HCT116 (cell line): ENCODE results near the gene ZNF618. TPM values are rescaled to one million over a fixed set of nuclear protein-coding genes. Genes with fewer than 3 reads are reported as not detected.

Experiments
- ATAC-seq: fragments of 200-7000 bp; cut with Tn5 transposase; 2 replicates; pipeline ENCODE4 v1.9.1; 2020; ENCODE audit warnings: mild to moderate bottlenecking, moderate library complexity
- BruUV-seq: library from RNA; stranded (reverse); fragments of 400-500 nt; replicated peaks from 2 replicates; lab custom pipeline; 2021; lab: Mats Ljungman, UMichigan
- CTCF ChIA-PET: fragments of 300-600 bp; sonication (Branson Sonifier 250); formaldehyde crosslinking; loops from one replicate; lab custom pipeline; 2021; ENCODE audit warnings: antibody characterized with exemption; lab: Charles Lee
- POLR2A ChIA-PET: fragments of 300-600, 350-600 bp; sonication (Branson Sonifier 250); formaldehyde crosslinking; loops from one replicate; lab custom pipeline; 2021; ENCODE audit warnings: antibody characterized with exemption; lab: Charles Lee
- RAD21 ChIA-PET, 2 experiments: fragments of 300-600 bp; sonication (Branson Sonifier 250); formaldehyde crosslinking; loops; one replicate each; lab custom pipeline; 2023; ENCODE audit warnings: low total read pairs in 2 of 2; ENCODE audit not compliant: uncharacterized antibody in 2 of 2, unreplicated experiment in 2 of 2, low non-redundant PET in 1 of 2; lab: Charles Lee
- DNase-seq: peaks from one replicate; pipeline ENCODE4 v3.0.0-alpha.2; 2010; ENCODE audit warnings: low read depth, low spot score
- H2AFZ ChIP-seq: fragments of 200-600 bp; shearing (Covaris generic), sonication (generic); 2 replicates; pipeline ENCODE4 v1.6.1; 2017; ENCODE audit warnings: low read depth, mixed run types, mixed read lengths, antibody characterized with exemption, low read length; ENCODE audit not compliant: poor library complexity, severe bottlenecking
- H3K27ac ChIP-seq: 2 replicates; pipeline ENCODE4 v1.5.1; 2012; ENCODE audit warnings: low read depth, low read length
- H3K27me3 ChIP-seq: fragments of 200-600 bp; sonication (generic); 2 replicates; pipeline ENCODE4 v1.6.1; 2016; ENCODE audit warnings: mixed run types, low read length, mixed read lengths; ENCODE audit not compliant: insufficient read depth
- H3K36me3 ChIP-seq, 2 experiments: fragments of 200-500 bp in 1 of 2; fragments of 200-600 bp in 1 of 2; sonication (Bioruptor generic) in 1 of 2; sonication (generic) in 1 of 2; 2 replicates each; pipeline versions ENCODE4 v1.5.1 to v1.6.1; 2014 to 2016; ENCODE audit warnings: low read length in 2 of 2, inconsistent platforms in 1 of 2, mixed read lengths in 1 of 2, mixed run types in 1 of 2; ENCODE audit not compliant: insufficient read depth in 2 of 2, control insufficient read depth in 1 of 2
- H3K4me1 ChIP-seq, 2 experiments: fragments of 200-600 bp in 1 of 2; sonication (generic) in 1 of 2; 2 replicates each; pipeline versions ENCODE4 v1.5.1 to v1.6.1; 2012 to 2017; ENCODE audit warnings: low read length in 2 of 2, inconsistent platforms in 1 of 2, mild to moderate bottlenecking in 1 of 2, mixed read lengths in 1 of 2, mixed run types in 1 of 2, moderate library complexity in 1 of 2; ENCODE audit not compliant: insufficient read depth in 2 of 2, control insufficient read depth in 1 of 2
- H3K4me2 ChIP-seq: fragments of 200-600 bp; sonication (generic); 2 replicates; pipeline ENCODE4 v1.6.1; 2017; ENCODE audit warnings: mixed run types, low read length, mixed read lengths
- H3K4me3 ChIP-seq, 2 experiments: fragments of 200-600 bp in 1 of 2; sonication (generic) in 1 of 2; replicated peaks in 1 of 2; 2 replicates each; pipeline ENCODE4 v1.5.1; 2011 to 2016; ENCODE audit warnings: low read length in 2 of 2, control low read depth in 1 of 2, low read depth in 1 of 2, mild to moderate bottlenecking in 1 of 2, mixed read lengths in 1 of 2, mixed run types in 1 of 2
- H3K79me2 ChIP-seq: fragments of 200-600 bp; sonication (generic); 2 replicates; pipeline ENCODE4 v1.6.1; 2017; ENCODE audit warnings: mild to moderate bottlenecking, mixed run types, low read length, moderate library complexity, mixed read lengths; ENCODE audit not compliant: insufficient read depth
- H3K9ac ChIP-seq: fragments of 200-600 bp; sonication (generic); 2 replicates; pipeline ENCODE4 v1.6.1; 2016; ENCODE audit warnings: low read length, mixed read lengths
- H3K9me2 ChIP-seq: fragments of 200-600 bp; sonication (generic), shearing (Covaris generic); 2 replicates; pipeline ENCODE4 v1.6.1; 2017; ENCODE audit warnings: mixed run types, mild to moderate bottlenecking, moderate library complexity; ENCODE audit not compliant: insufficient read depth
- H3K9me3 ChIP-seq, 2 experiments: fragments of 200-500 bp in 1 of 2; fragments of 200-600 bp in 1 of 2; sonication (Bioruptor generic) in 1 of 2; sonication (generic) in 1 of 2; 2 replicates each; pipeline ENCODE4 v1.6.1; 2014 to 2017; ENCODE audit warnings: low read length in 2 of 2, mixed read lengths in 2 of 2, inconsistent platforms in 1 of 2, low read depth in 1 of 2, mild to moderate bottlenecking in 1 of 2, mixed run types in 1 of 2, moderate library complexity in 1 of 2; ENCODE audit not compliant: control insufficient read depth in 1 of 2, insufficient read depth in 1 of 2
- H4K20me1 ChIP-seq: fragments of 200-600 bp; sonication (generic), shearing (Covaris generic); 2 replicates; pipeline ENCODE4 v1.6.1; 2017; ENCODE audit warnings: mixed run types, mild to moderate bottlenecking, moderate library complexity; ENCODE audit not compliant: insufficient read depth
- ATF3 ChIP-seq: IDR thresholded peaks from 2 replicates; pipeline ENCODE4 v1.6.1; 2012
- CTCF ChIP-seq, 3 experiments: fragments of 200-600 bp in 1 of 3; sonication (generic) in 1 of 3; IDR thresholded peaks in 2 of 3; conservative IDR thresholded peaks in 1 of 3; 2 replicates each; pipeline ENCODE4 v1.5.1; 2012 to 2017; ENCODE audit warnings: low read depth in 2 of 3, low read length in 2 of 3, antibody characterized with exemption in 1 of 3, borderline replicate concordance in 1 of 3, control low read depth in 1 of 3, mild to moderate bottlenecking in 1 of 3, mixed read lengths in 1 of 3, mixed run types in 1 of 3, moderate library complexity in 1 of 3; ENCODE audit not compliant: insufficient read depth in 1 of 3
- EGR1 ChIP-seq: IDR thresholded peaks from 2 replicates; pipeline ENCODE4 v1.6.1; 2012; ENCODE audit warnings: low read depth
- ELF1 ChIP-seq: IDR thresholded peaks from 2 replicates; pipeline ENCODE4 v1.6.1; 2012; ENCODE audit warnings: low read depth, borderline replicate concordance
- EZH2 ChIP-seq: fragments of 200-600 bp; sonication (generic); IDR thresholded peaks from 2 replicates; pipeline ENCODE4 v1.6.1; 2017; ENCODE audit warnings: antibody characterized with exemption, mixed run types
- FOSL1 ChIP-seq: IDR thresholded peaks from 2 replicates; pipeline ENCODE4 v1.6.1; 2012; ENCODE audit warnings: low read depth
- MAX ChIP-seq: IDR thresholded peaks from 2 replicates; pipeline ENCODE4 v1.6.1; 2012
- POLR2A ChIP-seq: IDR thresholded peaks from 2 replicates; pipeline ENCODE4 v1.7.0; 2011; ENCODE audit warnings: borderline replicate concordance; ENCODE audit not compliant: insufficient read depth, insufficient read length; ENCODE audit errors: extremely low read depth
- RAD21 ChIP-seq: IDR thresholded peaks from 2 replicates; pipeline ENCODE4 v1.6.1; 2012; ENCODE audit warnings: low read depth, mild to moderate bottlenecking
- REST ChIP-seq: IDR thresholded peaks from 2 replicates; pipeline ENCODE4 v1.6.1; 2012; ENCODE audit warnings: low read depth
- SIN3A ChIP-seq: IDR thresholded peaks from 2 replicates; pipeline ENCODE4 v1.6.1; 2012; ENCODE audit warnings: low read depth
- YY1 ChIP-seq: IDR thresholded peaks from 2 replicates; pipeline ENCODE4 v1.6.1; 2011; ENCODE audit warnings: low read length, low read depth, moderate library complexity, mild to moderate bottlenecking; ENCODE audit not compliant: insufficient replicate concordance; ENCODE audit errors: extremely low read depth
- ZNF274 ChIP-seq: fragments of 200-500 bp; sonication (Bioruptor generic); IDR thresholded peaks from 2 replicates; pipeline ENCODE4 v1.6.1; 2014; ENCODE audit warnings: mild to moderate bottlenecking, low read depth, low read length, inconsistent platforms
- intact Hi-C: fragments of 100-400 bp; cut with micrococcal nuclease; formaldehyde crosslinking; loops from 2 replicates; pipeline ENCODE4 v1.10.0; 2022
- total RNA-seq: library from RNA; stranded (reverse); gene quantifications from one replicate; pipeline ENCODE4 v1.2.1, GENCODE V29; 2021; ENCODE audit not compliant: unreplicated experiment

The ZNF618 gene
- total RNA-seq, 1 experiment from 2014 or later = 13.5 TPM

GRCh38 chr9:113984639-113985380, 108.7 kb downstream of the ZNF618 start:
- BruUV-seq = no TSS peak
- ChIA-PET CTCF (no interaction called here), POLR2A (no interaction called here)

GRCh38 chr9:113985968-113986585, 110.0 kb downstream of the ZNF618 start:
- ChIA-PET POLR2A (no interaction called here), RAD21 (no interaction called here), CTCF (no interaction called here)
- intact Hi-C loops = no loop called here
- H3K4me2 ChIP-seq = no peak overlapping the region
- no peaks in the 10 kb centered on the region for H3K9me3 ChIP-seq
- H3K9me2 ChIP-seq = no peaks in the 10 kb centered on the region
- no peak overlapping the region for H2AFZ ChIP-seq
- no peaks in the 10 kb centered on the region for H4K20me1 ChIP-seq
- H3K4me1 ChIP-seq = peaks cover 0 to 4% of the 10 kb centered on the region in 2 experiments; a peak in 1 of 4 replicates
- no peaks in the 10 kb centered on the region for H3K27me3 ChIP-seq
- H3K27ac ChIP-seq = no peak overlapping the region
- no peak overlapping the region for H3K4me3 ChIP-seq
- H3K79me2 ChIP-seq = no peaks in the 10 kb centered on the region
- no peak for DNase-seq
- BruUV-seq = no TSS peak
- ATAC-seq = no peak
- no peak overlapping the region for H3K9ac ChIP-seq
- H3K36me3 ChIP-seq = no peaks in the 10 kb centered on the region
- TF ChIP-seq ATF3 = no peak
- TF ChIP-seq CTCF (IDR thresholded peaks at IDR 0.05 in 2 of 3, conservative IDR thresholded peaks at IDR 0.05 in 1 of 3; ENCODE audit: borderline replicate concordance in 1 of 3, insufficient read depth in 1 of 3, low read depth in 2 of 3, low read length in 2 of 3) = no peak
- no peak for TF ChIP-seq MAX
- TF ChIP-seq ELF1 = no peak
- no peak for TF ChIP-seq FOSL1
- no peak for TF ChIP-seq ZNF274
- no peak for TF ChIP-seq RAD21
- no peak for TF ChIP-seq EZH2
- TF ChIP-seq POLR2A = no peak
- no peak for TF ChIP-seq YY1
- no peak for TF ChIP-seq REST
- no peak for TF ChIP-seq SIN3A

More at GRCh38 chr9:113984639-113985380, 108.7 kb downstream of the ZNF618 start:
- H3K4me3 ChIP-seq = no peak overlapping the region
- H3K4me2 ChIP-seq = no peak overlapping the region
- H3K4me1 ChIP-seq = peaks cover 0 to 4% of the 10 kb centered on the region in 2 experiments; a peak in 1 of 4 replicates
- ATAC-seq (no peak), DNase-seq (no peak)
- intact Hi-C loops = no loop called here
- H3K27ac ChIP-seq = no peak overlapping the region
- no peaks in the 10 kb centered on the region for H3K36me3 ChIP-seq
- H3K27me3 ChIP-seq = no peaks in the 10 kb centered on the region
- no peak overlapping the region for H2AFZ ChIP-seq
- RAD21 ChIA-PET = no interaction called here
- H3K79me2 ChIP-seq = no peaks in the 10 kb centered on the region
- TF ChIP-seq EGR1 = no peak
- no peaks in the 10 kb centered on the region for H3K9me2 ChIP-seq
- H3K9me3 ChIP-seq = no peaks in the 10 kb centered on the region
- no peak overlapping the region for H3K9ac ChIP-seq
- H4K20me1 ChIP-seq = no peaks in the 10 kb centered on the region
